ENCODE data around the gene KCNK1.

DNA sequence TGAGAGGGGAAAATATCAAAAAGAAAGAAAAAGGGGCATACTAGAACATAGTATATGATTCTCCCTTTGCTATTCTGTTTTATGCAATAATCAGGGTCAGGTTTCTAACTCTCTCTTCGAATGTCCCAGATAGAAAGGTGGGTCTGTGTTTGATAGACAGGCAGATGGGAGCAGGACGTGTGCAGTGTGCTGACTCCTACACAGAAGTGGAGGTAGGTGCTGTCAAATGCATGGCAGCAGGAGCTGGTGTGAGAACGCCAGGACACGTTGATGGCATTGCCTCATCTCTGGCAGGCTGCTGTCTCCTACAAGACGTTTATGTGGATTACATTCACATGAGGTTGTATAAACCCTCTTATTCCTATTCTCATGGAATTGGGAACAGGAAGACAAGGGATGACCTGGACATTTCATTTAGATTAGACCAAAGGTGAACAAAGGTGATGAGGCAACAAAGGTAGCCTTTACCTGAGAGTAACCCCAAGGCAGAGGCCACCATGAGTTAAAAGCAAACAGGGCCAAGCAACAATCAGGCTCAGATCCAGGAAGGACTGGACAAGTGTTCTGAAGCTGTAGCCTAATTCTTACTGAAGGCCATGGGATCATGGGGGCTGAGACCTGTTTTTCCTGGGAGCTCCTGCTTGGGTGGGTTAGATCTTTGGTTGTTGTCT, 37.8 kb downstream of the KCNK1 start:
- TF ChIP-seq, protein P1, sequence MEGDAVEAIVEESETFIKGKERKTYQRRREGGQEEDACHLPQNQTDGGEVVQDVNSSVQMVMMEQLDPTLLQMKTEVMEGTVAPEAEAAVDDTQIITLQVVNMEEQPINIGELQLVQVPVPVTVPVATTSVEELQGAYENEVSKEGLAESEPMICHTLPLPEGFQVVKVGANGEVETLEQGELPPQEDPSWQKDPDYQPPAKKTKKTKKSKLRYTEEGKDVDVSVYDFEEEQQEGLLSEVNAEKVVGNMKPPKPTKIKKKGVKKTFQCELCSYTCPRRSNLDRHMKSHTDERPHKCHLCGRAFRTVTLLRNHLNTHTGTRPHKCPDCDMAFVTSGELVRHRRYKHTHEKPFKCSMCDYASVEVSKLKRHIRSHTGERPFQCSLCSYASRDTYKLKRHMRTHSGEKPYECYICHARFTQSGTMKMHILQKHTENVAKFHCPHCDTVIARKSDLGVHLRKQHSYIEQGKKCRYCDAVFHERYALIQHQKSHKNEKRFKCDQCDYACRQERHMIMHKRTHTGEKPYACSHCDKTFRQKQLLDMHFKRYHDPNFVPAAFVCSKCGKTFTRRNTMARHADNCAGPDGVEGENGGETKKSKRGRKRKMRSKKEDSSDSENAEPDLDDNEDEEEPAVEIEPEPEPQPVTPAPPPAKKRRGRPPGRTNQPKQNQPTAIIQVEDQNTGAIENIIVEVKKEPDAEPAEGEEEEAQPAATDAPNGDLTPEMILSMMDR (IDR thresholded peaks at IDR 0.05 in 8 of 11, conservative IDR thresholded peaks at IDR 0.05 in 3 of 11): no peak
- no peak for TF ChIP-seq POLR2AphosphoS5 (IDR thresholded peaks at IDR 0.05)
